HTR-8/SVneo (cell line): Measurements from ENCODE around the gene C8B.

ENCODE experiments used
- DNase-seq: peaks from one replicate; pipeline ENCODE4 v3.0.0; 2011; ENCODE audit warnings: low spot score, mixed read lengths; ENCODE audit not compliant: insufficient read length
- FAIRE-seq: peaks from 2 replicates; lab custom pipeline; 2011; peaks lifted over from hg19 to GRCh38; lab: Jason Lieb, UNC

Gene C8B

DNA sequence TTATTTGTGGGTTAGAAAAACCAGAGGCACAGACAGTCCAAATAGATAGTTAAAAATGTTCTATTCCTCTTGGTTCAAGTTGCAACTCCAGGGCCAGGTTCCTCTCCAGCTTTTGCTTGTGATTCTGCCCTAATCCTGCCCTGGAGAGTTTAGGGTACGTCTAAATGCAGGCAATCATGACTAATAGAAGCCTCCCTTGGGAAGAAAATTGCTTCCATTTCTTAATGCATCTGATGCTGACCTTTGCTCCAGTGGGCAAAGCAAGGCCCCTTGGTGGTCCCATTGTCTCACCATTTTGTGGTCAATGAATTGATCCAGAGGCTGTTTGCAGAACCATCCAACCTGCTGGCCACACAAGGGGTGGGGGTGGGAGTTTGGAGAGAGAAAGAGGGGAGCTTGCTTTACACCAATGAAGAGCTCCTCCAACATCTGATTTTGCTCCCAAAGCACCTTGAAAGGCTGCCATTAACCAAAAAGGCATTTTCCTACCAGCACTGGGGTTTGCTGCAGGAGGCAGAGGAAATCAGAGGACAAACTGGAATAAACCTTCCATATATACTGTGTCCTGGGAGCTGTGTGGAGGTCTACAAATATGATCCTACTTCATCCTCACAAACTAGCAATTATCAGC is 31.3 kb downstream of the C8B start:
- no peak for DNase-seq
- FAIRE-seq = no peak

DNA sequence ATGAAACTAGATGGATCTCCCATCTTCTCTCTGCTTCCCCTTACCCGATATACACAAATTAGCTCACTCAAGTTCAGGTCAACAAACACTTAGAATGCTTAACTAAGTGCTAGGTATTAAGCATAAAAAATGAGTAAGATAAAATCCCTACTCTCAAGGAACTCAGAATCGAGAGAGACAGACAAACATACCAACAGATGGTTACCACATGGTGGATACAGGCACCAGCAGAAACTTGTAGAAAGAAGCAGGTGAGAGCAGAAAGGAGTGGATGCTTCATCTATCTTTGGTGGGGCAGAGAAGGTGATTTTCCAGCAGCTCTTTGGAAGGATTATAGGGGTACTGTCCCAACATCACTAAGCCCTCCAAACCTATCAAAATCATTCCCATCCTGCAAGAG is 32.2 kb downstream of the C8B start:
- DNase-seq (no peak), FAIRE-seq (no peak)

DNA sequence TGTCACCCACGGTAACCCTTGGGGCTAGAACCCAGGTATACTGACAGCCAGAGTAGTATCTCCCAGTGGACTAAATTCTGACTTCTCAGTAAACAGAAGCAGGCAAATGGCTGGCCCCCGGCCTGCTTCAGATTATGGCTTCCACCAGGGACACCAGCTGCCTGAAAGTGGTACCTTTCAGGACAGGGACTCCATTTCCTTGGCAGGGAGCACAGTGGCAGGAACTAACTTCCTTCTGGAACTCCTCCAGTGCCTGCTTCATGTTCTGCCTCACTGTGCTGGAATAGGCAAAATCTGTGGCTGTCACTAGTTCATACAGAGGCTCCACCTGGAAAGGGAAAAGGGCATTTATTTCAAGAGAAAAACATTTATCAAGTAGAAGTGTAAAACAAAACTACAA is 32.7 kb downstream of the C8B start:
- DNase-seq (no peak), FAIRE-seq (no peak)

DNA sequence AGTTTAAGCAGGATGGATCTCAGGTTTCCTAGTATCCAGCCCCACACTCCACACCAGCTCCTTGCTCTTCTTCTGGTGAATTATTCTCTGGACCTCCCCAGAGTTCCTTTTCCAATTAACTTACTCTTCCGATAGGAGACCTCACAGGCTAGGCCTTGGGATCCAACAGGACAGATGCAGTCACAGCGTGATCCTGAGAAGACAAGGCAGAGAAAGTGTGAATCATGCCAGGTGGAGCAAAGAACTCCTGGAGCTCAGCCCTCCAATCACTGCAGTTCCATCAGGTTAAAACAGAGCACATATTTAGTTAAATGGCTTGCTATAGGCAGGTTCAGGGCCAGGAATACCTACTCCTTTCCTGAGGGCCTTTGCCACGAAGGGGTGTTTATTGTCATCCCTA is 34.1 kb downstream of the C8B start:
- no peak for FAIRE-seq
- DNase-seq = no peak

DNA sequence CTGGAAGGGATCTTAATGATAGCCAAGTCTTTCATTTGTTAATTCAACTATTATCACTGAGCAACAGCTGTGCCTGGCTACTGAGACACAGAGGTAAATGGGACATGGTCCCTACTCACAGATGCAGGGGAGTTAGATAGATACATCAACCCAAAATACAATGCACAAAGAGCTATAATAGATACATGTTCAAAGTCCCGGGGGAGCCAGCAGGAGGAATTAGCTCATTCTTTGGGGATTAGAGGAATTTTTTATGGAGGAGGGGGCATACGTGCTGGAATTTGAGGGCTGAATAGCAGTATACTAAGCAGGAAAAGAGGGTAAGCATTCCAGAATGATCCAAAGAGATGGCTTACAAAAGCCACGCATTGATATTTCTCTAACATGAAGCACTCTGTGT is 34.6 kb downstream of the C8B start:
- FAIRE-seq (no peak), DNase-seq (no peak)

DNA sequence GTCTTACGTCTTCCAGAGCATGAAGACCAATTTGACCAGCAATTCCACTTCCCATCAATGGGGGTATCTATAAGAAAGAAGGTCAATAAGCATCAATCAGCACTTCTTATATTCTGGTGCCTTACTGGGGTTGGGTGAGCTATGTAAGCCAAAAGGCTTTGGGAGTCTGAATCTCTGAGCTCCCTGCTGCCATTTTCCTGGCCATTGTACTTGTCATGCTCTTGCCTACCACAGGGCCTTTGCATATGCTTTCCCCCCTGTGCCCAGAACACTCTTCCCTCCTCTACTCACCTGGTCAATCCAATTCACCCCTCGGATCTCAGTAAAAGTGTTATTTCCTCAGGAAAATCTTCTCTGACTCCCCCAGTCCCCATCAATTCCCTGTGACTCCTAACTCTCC is 36.3 kb downstream of the C8B start:
- FAIRE-seq (no peak), DNase-seq (no peak)

DNA sequence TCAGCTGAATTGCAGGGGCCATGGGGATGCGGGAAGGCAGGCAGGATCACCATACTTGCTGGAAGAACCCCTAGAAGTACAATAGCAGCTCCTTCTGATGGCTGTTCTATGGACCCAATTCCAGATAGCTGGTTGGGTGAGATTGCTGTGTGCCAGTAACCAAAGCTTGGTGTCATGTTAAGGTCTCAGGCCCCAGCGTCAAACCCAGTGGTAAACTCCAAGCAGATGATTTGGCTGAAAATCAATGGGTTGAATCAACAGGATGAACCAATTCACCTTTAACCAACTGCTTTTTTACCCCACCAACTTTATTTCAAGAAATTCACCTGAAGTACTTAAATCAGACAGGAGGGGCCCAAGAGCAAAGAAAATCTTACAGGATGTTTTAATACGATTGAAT is 37.8 kb downstream of the C8B start:
- no peak for FAIRE-seq

DNA sequence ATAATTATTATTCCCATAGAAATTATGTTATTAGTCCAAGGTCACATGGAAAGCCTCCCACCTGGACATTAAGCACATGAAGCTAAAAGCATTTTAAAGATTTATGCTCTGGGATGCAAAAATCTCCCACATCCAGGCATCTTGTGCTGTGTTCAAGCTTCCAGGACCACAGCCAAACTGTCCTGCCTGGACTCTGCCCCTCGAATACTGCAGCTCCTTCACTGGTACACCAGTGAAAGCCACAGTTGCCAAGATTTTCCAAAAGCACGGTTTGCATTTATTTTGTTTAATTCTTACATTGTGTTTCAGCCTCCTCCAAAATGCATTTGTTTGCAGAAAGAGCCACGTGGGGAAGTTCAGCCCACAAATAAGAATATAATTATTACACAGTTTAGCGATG is 38.6 kb downstream of the C8B start:
- DNase-seq (no peak), FAIRE-seq (no peak)

More for the DNA sequence above, 37.8 kb downstream of the C8B start:
- no peak for DNase-seq

DNA sequence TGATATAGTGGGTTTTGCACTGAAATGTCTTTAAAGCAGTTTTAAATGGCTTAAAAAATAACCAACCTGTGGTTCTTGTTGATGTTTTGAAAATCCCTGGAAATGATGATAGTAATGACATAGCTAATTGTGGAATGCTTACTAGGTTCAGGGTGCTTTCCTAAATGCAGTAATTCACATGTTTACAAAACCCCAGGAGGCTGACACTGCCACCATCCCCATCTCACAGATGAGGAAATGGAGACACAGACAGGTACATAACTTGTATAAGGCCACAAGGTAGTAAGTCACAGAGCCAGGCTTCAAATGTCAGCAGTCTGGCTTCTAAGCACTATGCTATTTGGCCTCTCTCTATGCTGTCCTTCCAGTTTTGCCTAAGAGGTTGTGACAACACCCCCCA is 40.6 kb downstream of the C8B start:
- DNase-seq (no peak), FAIRE-seq (no peak)

DNA sequence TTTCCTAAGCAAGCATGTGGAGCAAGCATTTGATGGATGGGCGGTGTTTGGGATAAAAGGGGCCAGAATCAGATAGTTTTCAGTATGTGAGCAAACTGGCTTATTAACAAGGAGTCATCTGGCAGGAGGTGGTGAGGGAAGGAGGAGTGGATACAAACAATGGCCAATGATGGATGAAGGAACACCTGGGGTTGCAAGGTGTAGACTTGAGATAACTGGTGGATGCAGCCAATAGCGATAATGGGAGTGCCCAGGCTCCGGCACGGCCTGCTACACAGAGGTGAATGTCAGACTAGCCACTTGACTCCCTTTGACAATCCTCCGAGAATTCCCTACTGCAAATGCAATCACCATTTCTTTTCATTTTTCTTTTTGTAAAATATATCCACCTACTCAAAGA is 41.7 kb downstream of the C8B start:
- DNase-seq (no peak), FAIRE-seq (no peak)

DNA sequence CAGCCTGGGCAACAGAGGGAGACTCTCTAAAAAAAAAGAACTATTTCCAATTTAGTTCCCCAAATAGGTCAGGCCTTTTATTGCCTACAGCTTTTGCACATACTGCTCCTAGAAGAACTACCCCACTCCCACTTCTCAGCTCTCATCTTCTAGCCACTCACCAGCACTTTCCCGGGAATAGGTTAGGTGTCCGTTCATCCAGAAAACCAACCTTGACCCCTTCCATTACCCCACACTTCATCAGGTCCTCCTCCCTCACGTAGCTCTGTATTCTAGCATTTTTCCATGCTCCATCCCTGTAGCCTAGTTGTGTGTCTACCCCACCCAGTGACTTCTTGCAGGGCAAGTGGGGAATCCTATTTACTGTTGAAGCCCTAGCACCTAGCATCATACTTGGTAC is 42.6 kb downstream of the C8B start:
- no peak for FAIRE-seq
- no peak for DNase-seq

DNA sequence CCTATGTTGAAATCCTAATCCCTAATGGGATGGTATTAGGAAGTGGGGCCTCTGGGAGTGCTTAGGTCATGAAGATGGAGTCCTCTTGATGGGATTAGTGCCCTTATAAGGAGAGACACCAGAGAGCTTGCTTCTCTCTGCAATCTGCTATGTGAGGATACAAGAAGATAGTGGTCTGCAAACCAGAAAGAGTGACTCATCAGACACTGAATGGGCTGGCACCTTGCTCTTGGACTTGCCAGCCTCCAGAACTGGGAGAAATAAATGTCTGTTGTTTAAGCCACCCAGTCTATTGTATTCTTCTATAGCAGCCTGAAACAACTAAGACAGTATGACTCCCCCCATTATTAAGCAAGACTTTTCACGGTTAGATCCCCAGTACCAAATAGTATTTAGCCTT is 43.3 kb downstream of the C8B start:
- DNase-seq (no peak), FAIRE-seq (no peak)

DNA sequence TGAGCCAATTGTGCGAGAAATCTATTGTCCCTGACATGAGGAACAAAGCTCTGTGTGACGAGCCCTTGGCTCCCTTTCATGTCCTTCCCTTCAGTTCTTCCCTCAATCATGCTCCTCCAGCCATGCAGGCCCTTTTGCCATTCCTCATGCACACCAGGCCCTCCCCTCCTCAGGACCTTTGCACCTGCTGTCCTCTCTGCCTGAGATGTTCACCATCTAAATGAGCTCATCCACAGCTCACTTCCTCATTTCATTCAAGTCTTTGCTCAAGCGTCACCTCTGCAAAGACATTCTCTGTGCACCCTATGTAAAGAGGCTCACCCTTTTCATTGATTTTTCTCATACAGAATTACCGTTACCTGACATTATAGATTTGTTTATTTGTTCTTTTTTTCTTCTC is 43.7 kb downstream of the C8B start:
- no peak for FAIRE-seq
- DNase-seq = no peak

DNA sequence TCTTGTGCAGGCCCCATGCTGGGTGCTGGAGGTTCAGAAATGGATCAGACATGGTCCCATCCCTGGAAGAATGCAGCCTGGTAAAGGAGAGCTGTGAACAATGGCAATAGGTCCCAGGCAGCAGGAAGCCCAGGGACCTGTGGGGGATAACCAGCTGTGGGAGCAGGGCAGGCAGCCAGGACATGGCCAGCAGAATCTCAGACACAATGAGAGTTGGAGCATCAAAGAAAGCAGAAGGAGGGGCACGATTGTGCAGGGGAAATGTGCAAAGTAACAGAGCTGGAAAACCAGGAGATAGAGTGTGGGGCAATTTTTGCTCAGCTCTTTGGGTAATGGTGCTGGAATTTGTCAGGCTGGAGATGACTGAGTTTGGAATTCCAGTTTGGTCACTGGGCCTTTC is 44.3 kb downstream of the C8B start:
- no peak for FAIRE-seq
- no peak for DNase-seq

DNA sequence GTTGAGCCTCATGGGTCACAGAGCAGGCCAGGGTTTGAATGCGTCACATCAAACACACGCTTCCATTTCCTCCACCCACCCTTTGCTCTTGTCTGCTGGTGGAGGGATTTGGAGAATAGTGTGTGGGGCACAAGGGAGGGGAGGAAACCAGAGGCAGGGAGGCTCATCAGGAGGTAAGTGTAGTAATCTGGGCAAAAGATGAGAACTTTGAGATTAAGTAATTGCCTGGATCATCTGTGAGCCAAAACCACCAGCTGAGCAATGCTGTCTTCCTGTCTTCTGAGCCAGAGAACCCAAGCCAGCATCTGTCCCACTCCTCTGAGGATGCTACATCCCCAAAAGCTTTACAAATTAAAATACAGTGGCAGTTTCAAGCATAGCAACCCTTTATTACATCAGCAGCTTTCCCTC is 45.2 kb downstream of the C8B start:
- DNase-seq (no peak), FAIRE-seq (no peak)

DNA sequence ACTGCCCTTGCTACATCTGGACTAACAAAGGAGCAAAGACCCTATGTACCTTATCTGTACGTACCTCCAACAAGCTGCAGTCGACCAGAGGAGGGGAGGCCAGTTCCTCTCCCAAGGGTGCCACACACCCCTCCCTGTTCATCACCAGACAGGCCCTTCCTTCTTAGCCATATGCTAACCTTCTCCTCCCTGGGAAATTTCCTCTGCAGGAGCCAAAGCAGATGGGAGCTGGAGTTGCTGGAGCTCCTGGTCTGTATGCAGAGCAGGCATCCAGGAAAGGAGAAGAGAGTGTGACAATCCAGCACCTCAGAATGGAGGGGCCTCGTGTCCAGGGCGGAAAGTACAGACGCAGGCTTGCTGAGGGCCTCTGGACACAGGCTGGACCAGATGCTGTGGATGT is 48.5 kb downstream of the C8B start:
- FAIRE-seq (no peak), DNase-seq (no peak)

DNA sequence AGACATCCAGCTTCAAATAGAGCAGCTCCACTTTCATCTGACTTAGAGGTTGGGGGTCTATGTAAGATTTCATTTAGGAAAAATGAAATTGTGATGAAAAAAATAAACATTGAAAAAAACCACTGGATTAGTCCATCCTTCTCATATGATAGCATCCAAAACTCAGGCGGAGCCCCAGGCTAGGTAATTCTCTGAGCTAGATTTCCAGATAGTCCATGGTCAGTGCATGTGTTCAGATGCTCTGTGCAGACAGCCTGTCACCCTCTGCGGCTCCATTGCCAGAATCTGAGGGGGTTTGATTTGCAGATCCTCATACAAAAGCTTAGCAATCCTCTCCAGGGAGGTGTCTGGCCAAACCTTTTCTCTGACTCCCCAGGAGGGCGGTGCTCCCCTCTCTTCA is 49.2 kb downstream of the C8B start:
- FAIRE-seq = no peak

DNA sequence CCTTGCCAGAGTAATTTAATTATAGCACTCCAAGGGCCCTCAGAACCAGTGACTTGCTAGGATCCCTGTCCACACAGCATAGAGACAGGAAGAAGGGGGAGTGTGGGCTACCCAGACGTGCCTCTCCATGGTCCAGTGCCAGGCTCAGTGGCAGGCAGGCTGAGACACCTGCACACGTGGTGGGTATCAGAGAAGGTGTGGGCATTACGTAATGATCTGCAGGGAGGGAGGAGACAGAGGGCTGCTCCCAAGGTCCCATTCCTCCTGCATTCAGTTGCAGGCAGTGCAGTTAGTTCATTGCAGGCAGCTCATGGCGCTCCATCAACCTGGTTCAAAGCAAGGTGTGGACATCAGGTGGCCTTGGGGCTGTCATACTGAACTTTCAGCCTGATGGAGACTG is 49.9 kb downstream of the C8B start:
- FAIRE-seq (no peak), DNase-seq (no peak)

More for the DNA sequence above, 49.2 kb downstream of the C8B start:
- no peak for DNase-seq

DNA sequence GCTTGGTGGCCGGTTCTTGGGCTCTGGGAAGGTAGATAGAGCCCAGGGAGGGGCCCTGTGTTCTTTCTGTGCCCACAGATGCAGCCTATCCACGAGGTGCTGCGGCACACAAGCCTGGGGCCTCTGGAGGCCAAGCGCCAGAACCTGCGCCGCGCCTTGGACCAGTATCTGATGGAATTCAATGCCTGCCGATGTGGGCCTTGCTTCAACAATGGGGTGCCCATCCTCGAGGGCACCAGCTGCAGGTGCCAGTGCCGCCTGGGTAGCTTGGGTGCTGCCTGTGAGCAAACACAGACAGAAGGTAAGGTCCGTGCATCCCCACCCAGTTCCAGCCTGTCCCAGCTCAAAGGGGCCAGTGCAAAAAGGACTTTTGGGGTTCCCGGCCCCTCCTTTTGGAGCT is 53.5 kb downstream of the C8B start:
- FAIRE-seq (no peak), DNase-seq (no peak)

DNA sequence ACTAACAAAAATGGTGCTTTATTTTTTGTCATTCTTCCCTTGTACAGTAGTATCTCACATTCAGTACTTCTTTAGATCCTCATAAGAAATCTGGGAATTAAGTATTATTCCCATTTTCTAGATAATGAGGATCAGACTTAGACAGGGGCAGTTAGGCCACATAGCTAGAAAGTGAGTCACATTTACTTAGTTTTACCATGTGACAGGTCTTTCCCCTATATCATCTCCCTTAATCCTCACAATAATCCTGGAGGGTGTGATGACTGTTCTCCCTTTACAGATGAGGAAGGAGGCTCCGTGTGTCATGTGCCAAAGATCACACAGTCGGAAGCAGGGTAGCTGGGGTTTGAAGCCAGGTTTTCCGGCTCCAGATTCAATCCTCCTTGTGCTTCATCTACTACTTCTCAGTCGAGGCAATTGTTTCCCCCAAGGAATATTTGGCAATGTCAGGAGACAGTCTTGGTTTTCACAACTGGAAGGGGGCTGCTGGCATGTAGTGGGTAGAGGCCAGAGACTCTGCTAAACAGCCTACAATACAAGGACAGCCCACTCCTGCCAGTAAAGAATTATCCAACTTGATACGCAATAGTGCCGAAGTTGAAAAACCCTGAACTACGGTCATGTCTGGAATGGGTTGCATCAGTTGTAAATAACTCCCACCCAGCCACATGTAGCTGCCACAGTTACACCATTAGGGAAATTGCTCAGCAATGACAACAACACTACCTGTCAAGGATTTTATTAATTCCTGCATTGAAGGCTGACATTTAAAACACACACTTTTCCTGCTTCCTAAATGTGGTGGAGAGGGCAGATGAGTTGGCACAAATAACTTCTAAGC is 54.5 kb downstream of the C8B start:
- FAIRE-seq = no peak
- DNase-seq = no peak

DNA sequence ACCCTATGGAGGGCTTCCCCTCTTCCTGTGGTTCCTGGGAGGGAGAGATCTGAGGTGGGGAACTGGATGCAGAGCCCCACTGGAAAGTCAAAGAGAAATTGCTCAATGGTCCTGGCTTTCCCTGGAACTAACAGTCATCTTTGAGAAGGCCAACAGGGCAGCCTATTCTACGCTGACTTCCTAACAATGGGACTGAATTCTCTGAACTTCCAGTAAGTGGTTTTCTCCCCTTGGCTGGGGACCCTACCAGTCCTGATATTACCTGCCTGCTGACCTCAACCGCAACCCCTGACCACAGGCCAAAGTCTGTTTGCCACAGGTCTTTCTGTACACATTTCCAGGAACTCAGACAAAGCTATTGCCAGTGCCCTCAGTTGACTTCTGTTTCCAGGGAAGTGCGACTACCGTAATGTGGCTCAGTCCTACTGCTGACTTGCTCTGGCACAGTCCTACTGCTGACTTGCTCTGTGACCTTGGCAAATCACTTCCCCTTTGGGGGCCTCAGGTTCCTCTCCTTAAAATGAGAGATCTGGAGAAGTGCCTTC is 55.3 kb downstream of the C8B start:
- FAIRE-seq = no peak

More for the DNA sequence above, 55.3 kb downstream of the C8B start:
- DNase-seq = no peak
